IPS-NIHi7 (cell line): Measurements from ENCODE around the gene GYG2.
"Not testable (repeated sequence)": the region's sequence is repeated elsewhere in the genome, so short reads cannot be mapped to it uniquely, and the experiment has no call there.

Experiments used
- DNase-seq: peaks from one replicate; pipeline ENCODE4 v3.0.0; 2012; ENCODE audit warnings: mixed read lengths; ENCODE audit errors: extremely low spot score

The GYG2 gene

DNA sequence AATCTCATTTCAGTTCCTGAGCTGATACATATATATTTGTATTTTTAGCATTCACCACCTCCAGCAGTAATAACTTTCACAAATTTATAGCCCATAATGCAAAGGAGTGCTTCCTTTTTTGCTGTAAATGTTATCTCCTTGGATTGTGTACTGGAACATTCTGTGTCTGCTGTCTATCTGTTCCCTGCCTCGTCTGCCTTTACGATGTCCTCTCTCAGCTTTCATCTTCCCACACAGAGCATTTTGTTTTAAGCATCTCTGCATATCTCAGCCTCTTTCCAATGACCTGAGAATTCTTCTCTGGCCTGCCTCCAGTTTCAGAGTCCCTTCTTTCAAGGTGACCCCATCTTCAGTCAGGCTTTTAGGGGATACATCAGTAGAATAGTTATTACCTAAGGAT, 43.1 kb downstream of the GYG2 start:
- DNase-seq = no peak

DNA sequence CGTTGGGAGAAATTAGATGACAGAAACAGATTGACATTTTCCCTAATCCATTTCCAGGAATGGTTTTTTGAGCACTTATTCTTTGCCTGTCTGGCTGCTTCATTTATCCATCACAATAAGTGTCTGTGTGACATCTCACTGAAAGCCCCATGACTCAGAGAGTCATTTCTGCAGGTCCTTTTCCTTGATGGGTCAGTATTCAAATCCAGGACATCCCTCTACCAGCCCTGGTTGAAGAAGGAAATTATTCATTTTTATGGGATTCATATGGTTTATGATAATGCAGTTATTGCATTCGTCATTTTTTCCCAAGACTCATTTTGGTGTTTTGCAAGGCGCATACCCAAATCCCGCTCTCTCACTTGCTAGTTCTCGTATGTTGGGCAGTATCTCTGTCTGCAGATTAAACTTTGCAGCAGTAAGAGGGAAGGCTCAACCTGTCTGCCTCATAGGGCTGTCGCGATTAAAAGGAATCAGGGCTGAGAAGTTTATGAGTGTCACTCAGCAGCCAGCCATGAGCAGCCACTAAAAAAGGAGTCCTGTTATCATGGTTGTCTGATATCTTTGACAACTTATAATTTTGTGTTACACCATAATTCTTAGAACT, 44.0 kb downstream of the GYG2 start:
- DNase-seq = no peak

DNA sequence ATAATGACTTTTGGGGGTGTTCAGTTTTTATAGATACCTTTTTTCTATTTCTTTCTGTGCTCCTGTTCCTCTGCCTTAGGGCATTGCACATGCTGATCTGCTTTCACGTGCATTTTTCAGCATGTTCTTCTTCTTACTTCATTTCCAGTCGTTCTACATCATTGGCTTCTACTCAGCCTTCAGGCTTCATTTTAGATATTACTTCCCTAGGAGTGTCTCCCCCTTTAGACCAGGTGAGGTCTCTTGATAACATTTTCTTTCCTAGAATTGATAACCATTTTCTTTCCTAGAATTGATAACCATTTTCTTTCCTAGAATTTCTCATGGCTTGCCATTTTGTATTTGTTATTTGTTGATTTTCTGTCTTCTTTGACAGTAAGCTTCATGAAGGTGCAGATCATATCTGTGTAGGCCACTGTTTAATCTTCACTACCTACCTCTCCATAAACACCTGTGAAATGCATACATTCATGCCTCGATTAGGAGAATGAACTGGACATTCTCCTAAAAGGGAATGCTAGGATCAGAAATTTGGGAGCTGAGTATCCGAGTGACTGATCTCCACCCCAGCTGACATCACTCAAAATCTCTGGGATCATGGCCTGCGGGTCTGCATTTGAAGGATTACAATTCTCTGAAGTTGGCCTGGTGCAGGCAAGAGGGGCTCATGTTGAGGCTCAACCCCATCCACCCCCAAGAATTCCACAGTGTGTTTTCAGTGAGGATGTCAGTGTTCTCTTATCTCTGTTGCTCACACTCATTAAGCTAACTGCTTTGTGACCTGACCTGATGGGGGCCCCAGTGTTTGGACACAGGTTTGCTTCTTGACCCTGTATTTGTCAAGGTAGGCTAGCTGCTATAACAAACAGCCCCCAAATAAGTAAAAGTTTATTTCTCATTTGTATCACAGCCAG, 45.7 kb downstream of the GYG2 start:
- DNase-seq = no peak

DNA sequence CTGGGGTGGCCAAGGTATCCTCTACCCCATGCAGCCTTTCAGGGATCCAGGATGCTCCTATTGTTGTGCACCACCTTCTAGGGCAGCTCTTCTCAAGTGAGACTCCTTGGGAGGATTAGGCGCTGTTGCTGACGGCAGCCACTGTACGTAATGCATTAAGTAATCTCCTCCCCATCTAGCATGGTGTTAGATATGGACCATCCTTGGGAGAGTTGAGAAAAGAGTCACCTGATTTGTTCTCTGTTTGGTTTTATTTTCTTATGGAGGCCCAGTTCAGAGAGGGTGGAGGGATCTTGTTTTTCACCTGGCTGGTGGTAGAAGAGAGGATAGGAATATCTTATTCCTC, 46.4 kb downstream of the GYG2 start:
- DNase-seq = no peak

DNA sequence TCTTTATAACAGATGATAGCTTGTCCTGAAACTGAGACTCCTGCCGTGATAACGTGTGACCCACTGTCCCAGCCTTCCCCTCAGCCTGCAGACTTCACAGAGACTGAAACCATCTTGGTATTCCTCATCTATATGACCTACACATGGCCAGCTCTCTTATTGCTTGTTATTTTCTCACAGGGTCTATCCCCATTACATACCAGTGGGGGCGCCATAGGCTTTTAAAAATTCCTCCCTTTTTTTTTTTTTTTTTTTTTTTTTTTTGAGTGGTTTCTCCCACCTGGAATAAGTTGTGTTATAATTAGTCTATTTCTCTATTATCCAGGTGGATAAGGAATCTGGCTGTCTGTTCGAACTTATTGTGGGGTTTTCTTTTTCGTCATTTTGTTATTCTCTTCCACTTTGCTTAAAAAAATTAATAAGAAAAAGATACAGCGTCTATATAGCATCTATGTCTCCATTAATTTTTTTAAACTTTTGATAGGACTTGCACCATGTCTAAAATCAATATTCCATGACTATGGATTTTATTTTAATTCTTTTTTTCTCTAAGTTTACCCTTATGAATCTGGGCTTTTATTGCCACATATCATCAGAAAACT, 47.2 kb downstream of the GYG2 start:
- peak; percentile 56 for DNase-seq

DNA sequence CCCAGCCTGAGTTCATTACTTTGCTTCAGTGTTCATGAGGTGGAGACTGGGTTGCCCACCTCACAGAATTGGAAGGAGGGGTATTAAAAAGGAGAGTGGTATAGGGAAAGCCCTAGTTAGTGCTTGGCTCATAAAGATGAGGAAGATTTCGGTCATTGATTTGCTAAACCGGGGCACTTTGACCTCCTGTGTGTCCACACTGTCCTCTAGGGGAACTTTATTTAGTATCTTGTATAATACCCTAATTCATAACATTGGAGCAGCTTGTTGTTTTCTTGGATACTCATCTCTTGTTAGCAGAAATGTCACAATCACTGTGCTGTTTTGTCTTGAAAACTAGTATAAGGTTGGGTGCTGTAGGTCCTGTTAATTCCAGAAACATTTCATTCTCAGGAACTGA, 49.8 kb downstream of the GYG2 start:
- DNase-seq = no peak

DNA sequence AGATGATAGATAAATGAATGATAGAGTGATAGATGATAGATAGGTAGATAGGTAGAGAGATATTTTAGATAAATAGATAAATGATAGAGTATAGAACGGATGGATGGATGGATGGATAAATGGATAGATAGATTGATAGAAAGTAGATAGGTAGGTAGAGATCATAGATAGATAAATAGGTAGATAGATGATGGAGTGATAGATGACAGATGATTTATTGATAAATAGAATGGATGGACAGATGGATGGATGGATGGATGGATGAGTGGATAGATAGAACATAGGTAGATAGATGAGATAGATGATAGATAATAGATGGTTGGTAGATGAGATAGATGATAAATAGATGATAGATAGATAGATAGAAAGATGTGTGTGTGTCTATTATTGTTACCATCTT, 50.9 kb downstream of the GYG2 start:
- DNase-seq = no peak

DNA sequence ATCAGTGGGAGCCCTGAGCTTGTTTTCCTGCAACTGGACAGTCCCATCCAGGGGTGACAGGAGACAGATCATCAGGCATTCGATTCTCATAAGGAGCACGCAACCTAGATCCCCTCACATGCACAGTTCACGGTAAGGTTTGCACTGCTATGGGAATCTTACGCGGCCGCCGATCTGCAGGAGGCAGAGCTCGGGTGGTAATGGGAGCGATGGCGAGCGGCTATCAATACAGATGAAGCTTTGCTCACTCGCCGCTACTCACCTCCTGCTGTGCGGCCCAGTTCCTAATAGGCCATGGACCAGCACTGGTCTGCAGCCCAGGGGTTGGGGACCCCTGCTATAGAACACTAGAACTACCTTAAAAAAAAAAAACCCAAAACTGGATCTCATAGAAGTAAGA, 55.0 kb downstream of the GYG2 start:
- DNase-seq = no peak

DNA sequence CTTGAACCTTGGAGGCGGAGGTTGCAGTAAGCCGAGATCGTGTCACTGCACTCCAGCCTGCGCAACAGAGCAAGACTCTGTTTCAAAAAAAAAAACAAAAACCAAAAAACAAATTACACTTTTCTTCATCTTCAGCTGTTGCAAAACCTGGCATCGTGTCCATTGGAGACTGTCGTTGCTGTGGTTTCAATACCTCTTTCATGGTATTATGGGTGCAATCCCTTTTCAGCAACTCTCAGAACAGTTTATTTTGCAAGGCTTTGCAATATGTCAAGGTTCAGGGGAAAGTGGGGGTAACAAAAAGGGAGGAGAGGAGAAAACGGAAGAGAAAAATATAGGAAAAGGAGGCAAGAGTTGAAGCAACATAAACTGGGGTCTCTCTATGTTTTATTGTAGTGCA, 59.6 kb downstream of the GYG2 start:
- no peak for DNase-seq

DNA sequence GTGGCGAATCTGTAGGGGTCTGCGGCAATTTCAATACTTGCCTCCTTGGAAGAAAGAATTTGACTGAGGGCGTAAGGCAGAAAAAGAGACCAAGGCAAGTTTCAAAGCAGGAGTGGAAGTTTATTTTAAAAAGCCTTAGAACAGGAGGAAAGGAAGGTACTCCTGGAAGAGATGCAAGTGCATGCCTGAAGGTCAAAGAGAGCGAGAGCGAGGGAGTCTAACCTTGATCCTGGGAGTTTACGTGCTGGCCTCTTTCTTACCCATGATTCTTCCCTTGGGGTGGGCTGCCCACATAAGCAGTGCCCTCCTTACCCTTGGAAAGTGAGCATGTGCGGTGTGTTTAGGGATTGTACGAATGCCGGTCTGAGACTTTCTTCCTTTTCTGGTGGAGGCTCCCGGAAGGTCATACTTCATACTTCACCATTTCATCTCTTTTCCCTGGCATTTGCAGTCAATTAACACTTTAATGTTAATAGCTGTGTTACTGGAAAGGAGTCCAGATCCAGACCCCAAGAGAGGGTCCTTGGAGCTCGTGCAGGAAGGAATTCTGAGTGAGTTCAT, 60.4 kb downstream of the GYG2 start:
- no peak for DNase-seq

DNA sequence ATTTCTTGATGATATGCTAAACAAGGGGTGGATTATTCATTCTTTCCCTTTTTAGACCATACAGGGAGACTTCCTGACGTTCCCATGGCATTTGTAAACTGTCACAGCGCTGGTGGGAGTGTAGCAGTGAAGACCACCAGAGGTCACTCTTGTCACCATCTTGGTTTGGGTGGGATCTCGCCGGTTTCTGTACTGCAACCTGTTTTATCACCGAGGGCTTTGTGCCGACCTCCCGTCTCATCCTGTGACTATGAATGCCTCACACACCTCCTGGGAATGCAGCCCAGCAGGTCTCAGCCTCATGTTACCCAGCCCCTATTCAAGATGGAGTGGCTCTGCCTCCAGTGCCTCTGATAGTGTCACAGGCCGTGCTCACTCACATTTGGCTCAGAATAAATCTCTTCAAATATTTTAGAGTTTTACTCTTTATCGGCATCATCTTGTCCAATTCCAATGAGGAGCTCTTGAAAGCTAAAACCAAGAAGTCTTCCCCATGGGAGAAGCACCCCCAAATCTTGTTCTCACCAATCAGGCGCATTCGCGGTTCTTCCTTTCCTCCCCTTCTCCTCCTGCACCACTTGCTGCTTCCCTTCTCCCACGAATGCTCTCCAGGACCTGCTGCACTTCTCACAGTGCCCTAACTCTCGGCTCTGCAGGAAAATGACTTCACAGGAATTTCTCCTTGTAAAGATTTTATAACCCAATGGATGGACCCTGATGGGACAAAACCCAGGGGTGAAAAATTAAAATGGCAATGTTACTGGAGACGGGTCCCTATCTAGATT, 61.2 kb downstream of the GYG2 start:
- DNase-seq = not testable (repeated sequence)

DNA sequence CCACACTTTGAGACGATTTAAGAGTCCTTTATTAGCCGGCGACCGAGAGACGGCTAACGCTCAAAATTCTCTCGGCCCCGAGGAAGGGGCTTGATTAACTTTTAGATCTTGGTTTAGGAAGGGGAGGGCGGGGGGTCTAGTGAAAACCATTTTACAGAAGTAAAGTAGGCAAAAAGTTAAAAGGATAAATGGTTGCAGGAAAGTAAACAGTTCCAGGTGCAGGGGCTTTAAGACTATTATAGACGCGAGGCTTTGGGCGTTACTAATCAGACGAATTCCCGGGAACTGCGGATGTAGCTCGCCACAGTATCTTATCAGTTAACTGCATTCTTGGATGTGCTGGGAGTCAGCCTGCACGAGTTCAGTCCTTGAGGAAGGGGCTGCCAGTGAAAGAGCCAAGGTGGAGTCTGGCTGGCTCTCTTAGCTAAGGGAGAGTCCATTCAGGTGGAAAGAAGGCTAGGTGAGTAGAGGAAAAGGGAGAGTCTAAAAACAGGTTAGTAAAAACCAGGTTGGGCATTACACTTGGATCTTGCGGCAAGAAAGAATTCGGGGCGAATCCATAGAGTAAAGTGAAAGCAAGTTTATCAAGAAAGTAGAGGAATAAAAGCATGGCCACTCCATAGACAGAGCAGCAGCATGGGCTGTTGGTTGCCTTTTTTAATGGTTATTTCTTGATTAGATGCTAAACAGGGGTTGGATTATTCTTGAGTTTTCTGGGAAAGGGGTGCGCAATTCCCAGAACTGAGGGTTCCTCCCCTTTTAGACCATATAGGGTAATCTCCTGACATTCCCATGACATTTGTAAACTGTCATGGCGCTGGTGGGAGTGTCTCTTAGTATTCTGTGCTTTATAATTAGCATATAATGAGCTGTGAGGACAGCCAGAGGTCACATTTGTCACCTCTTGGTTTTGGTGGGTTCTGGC, 62.1 kb downstream of the GYG2 start:
- not testable (repeated sequence) for DNase-seq

DNA sequence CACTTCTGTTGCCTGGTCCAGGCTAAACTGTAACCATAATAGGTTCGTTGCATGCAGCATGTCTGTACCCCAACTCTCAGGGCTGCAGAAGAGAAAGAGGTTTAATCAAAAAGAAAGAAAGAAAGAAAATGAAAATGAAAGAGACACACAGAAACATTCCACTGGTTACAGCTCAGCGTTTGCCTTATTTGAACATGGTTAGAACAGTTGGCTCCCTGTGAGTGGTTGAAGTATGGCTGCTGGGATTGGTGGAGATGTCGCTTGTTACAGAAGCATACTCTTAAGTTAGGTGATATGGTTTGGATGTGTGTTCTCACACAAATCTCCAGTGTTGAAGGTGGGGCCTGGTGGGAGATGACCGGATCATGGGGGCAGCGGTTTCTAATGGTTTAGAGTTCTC, 64.1 kb downstream of the GYG2 start:
- no peak for DNase-seq

DNA sequence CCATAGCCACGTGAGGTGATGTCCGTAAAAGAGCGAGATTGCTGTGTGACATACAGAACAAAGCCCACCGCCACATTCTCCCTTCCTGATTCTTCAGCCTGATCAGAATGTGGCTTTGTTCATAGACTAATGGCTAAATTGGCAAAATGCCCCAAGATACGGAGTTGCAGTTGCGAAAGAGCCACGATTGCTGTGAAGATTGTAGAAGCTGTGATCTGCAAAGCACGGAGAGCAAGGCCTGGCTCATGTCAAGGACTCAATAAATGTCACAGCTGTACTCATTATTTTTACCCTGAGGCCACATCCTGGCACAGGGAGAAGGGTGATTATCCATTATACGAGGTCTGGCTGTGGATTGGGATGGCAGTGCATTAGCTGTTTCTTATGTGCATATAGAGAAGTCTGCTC, 66.2 kb downstream of the GYG2 start:
- DNase-seq = no peak

DNA sequence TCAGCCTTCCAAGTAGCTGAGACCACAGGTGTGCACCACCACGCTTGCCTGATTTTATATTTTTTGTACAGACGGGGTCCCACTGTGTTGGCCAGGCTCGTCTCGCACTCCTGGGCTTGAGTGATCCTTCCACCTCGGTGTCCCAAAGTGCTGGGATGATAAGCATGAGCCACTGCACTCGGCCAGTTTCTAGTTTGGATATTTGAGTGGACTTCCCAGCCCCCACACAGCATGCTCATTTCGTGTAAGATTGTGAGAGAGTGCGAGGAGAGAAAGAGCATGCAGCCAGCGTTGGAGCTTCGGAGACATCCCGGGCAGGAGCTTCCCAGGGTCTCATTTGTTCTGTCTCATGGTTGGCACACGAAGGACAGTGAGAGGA, 68.6 kb downstream of the GYG2 start:
- no peak for DNase-seq

DNA sequence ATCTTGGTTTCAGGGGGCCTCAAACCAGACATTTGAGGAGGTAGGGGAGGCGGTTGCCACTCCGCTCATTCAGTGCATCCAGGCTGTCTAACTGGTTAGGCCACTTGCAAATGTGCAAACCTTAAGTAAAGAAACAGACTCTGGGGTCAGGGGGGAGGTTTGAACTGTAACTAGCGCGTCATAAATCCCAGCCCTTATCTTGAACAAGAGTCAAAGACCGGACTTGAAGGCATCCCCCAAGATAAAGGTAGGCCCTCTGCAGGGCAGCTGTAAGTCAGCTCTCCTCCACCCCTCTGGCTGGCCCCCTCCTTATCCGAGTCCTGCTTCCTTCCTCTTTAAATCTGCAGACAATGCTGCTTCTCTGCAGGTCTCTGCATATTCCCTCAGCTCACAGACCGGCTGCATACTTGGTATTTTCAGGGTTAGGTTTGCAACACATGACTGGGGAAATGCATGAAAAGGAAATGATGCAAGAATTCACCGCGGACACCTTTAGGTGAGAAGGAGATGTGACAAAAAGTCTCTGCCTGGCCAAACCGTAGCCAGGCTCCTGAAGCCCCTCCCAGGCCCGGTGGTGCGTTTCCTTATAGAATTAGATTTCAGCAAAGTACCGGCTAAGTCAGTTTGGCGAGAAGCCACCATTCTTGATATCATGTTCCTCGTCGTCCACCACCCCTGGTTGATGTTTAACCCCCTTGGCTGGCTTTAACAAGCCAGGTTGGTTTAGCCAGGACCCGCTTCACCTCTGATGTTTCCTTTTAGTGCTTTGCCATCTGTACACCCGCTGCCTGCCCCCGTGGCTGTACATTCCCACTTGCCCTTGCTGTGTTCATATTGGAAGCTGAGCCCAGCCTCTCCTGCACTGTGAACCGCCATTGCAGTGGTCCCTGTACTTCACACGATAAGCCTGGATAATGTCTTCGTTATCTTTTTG, 69.2 kb downstream of the GYG2 start:
- peak; percentile 68 for DNase-seq

DNA sequence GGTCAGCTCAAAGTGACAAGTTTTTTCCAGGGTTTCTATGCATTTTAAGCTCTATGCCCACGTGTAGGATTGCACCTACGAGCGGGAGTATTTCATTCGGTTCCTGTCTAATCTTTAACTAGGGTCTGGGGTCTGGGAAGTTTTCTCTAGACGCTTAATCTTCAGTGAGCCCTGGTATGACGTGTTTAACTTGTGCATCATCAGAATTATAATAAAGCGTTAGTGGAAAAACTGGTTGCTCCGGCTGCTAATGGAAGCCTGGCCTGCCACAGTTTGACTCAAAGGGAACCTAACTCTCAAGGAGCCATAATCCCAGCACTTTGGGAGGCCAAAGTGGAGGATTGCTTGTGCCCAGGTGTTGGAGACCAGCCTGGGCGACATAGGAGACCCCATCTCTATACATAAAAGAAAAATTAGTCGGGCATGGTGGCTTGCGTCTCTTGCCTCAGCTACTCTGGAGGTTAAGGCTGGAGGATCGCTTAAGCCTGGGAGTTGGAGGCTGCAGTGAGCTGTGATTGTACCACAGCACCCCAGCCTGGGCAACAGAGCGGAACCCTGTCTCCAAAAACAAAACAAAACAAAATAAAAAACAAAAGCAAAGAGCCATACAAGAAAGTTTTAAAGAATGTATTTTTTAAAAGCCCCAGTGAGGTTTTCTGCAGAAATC, 70.2 kb downstream of the GYG2 start:
- no peak for DNase-seq

DNA sequence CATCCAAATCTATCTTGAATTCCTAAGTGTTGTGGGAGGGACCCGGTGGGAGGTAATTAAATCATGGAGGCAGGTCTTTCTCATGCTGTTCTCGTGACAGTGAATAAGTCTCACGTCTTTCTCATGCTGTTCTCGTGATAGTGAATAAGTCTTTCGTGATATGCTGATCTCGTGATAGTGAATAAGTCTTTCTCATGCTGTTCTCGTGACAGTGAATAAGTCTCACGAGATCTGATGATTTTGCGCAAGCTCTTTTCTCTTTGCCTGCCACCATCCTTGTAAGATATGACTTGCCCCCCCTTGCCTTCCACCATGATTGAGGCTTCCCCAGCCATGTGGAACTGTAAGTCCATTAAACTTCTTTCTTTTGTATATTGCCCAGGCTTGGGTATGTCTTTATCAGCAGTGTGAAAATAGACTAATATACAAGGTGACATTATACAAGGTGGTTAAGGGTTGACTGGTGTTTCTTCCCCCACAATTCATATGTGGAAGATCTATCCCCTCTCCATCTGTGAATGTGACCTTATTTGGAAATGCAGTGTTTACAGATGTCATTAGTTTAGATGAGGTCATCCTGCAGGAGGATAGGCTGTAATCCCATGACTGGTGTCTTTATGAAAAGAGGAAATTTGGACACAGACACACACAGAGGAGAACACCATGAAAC, 72.8 kb downstream of the GYG2 start:
- no peak for DNase-seq

DNA sequence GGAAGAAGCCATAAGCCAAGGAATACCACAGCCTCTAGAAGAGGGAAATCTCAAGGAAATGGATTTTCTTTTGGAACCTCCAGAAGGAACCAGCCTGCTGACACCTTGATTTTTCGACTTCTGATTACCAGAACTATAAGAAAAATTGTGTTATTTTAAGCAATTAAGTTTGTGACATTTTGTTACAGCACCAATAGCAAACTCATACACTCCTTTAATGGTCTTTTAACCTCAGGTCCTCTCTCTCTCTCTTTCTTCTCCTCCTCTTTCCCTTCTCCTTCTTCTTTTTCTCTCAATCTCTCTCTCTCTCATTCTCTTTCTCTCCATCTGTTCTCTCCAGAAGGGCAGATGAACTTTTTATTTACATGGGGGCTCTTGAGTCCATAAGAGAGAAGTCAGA, 74.1 kb downstream of the GYG2 start:
- no peak for DNase-seq
